Stimulated activated CD8-positive, alpha-beta memory T cell treated with anti-CD3 and anti-CD28 coated beads, Interleukin-15, amount 100 ng/mL, for 4 hours (primary cell): ENCODE results near the gene TMEM213.
A peak's percentile ranks its signal among the peaks of the same experiment; 100 is the strongest.

ENCODE experiments used
- DNase-seq, 2 donors: peaks; one replicate each; pipeline ENCODE4 v3.0.0-alpha.2; 2020; ENCODE audit warnings: low read depth in 2 of 2

TMEM213 gene, protein sequence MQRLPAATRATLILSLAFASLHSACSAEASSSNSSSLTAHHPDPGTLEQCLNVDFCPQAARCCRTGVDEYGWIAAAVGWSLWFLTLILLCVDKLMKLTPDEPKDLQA

DNA sequence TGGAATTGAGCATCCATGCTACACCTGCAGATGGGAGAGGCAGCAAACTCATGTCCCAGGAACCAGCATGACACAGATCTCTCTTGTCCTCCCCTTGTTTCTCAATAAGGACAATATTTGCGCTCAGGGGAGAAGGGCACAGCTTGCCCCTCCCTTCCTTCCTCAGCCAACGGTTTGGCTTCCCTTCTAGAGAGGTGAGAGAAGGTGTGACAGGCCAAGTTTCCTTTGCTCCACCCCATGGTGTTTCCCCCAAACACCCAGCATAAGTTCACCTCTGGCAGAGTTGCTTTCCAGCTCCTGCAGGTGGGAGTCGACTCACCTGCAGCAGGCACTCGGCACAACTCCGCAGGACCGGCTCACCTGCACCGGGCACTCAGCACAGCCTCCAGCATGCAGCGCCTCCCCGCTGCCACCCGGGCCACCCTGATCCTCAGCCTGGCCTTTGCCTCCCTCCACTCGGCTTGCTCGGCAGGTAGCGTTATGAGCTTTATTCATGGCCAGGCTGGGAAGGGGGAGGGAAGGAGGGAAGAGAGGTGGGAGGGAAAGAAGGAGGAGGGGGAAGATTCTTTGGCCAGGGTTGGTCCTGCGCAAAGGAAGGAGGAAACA is at the start of gene TMEM213, which contains the start of gene ATP6V0A4:
Gene TMEM213, plus strand, starts transcription at position 280 of the 606 bp plus-strand sequence. Its CDS starts 111 bp downstream, at position 391.
Gene ATP6V0A4, minus strand, starts transcription at position 482 of the 606 bp plus-strand sequence. CDS start 26,949 bp downstream, outside the sequence.
- no peak for DNase-seq

DNA sequence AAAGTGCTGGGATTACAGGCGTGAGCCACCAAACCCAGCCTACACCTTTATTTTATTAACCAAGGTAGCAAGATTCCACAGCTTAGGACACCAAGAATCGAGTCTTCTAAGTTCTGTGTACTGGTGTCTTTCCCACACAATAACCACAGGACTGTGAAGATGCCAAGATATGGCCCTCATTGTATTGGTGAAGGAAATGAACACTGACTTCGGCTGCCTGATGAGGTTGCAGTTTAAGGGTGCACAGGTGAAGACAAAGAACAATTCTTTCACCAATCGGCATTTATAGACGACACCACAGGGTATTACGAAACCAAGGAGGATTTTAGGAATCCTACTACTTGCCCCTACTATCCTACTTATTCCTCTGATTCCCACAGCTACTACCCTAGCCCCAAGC is 49.1 kb upstream of the TMEM213 start:
- no peak for DNase-seq

DNA sequence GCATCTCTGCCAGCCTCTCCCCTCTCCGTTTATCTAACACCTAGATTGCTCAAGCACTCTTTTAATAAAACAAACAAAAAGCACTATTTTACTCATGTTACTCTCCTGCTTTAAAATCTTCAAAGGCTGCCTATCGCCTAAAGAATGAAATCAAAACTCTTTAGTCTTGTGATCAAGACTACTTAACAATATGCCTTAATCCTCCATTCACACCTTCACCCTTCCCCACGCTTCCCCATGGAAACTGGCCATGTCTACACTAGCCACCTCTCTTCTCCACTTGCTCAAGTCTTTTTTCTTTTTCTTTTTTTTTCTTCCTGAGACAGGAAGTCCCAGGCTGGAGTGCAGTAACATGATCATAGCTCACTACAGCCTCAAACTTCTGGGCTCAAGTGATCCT is 47.8 kb upstream of the TMEM213 start:
- DNase-seq = no peak

DNA sequence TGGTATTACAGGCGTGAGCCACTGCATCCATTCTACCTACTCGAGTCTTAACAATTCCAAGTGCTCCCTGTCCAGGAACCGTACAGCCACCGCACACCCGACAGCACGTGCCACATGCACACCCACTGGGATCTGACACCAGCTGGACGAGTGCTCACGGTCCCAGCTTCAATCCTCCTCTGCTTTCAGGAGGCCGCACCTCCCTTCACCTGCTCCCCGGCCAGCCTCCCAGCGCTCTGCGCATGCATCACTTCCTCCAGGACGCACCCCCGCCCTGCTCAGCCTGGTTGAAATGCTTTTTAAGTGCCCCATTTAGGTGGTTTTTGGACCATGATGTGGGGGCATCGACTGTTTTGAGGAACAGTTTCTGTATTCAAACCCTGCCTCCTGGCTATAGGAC is 47.3 kb upstream of the TMEM213 start:
- no peak for DNase-seq

DNA sequence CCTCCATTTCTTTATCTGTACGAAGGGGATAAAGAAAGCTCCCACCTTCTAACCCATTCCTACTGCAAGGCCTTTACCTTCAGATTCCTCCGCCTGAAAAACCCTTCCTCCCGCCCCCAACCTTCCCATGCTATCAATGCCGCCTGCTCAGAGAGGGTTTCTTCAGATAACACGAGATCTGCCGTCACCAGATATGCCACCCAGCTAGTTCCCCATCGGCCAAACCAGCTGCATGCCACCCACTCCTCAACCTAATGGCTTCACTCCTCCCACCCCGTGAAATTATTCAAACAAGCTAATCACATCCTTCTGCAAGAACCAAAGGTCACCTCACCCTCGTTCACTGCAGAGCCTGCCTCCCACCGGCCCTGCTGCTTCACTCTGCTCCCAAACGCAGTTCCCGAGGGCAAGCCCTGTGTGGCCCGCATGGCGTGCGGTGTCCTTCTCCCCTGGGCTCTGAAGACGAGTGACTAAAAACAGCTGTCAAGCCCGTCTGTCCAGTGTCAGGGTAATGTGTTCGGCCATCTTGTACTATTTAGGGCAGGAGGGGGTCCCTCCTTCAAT is 46.8 kb upstream of the TMEM213 start:
- DNase-seq = no peak

DNA sequence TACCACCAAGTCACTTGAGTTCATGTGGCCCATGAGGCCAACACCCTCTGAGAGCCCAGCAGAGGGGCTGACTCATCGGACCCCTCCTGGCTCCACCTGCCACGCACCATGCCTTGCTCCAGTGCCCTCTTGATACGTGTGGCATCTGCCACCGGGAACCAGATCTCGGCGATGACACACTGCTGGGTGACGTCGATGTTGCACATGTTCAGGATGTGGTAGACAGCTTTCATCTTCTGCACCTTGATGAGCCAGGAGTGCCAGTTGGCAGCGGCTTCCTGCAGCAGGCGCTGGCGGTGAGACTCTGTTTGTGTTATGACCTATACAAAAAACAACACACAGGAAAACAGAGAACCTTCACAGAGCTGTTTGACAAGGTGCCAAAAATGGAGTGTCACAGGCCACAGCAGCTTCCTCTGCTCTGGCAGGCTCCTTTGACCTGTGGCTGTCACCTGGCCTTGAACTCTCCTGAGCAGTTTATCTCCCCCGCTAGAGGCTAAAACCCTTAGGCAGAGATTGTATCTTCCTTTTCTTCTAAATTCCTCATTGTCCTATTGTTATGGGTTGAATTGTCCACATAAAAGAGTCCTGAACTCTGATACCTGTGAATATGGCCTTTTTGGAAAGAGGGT is 45.2 kb upstream of the TMEM213 start:
- peak; percentile 86 to 95 for DNase-seq

DNA sequence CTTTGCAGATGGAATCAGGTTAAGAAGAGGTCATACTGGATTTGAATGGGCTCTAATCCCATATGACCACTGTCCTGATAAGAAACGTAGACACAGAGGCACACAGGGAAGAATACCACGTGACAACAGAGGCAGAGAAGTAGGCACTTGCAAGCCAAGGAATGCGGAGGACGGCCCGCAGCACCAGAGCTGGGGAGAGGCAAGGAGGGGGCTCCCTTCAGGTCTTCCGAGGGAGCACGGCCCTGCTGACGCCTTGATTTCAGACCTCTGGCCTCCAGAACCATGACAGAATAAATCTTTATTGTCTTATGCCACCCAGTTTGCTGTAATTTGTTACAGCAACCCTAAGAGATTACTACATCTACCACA is 44.7 kb upstream of the TMEM213 start:
- DNase-seq = no peak

DNA sequence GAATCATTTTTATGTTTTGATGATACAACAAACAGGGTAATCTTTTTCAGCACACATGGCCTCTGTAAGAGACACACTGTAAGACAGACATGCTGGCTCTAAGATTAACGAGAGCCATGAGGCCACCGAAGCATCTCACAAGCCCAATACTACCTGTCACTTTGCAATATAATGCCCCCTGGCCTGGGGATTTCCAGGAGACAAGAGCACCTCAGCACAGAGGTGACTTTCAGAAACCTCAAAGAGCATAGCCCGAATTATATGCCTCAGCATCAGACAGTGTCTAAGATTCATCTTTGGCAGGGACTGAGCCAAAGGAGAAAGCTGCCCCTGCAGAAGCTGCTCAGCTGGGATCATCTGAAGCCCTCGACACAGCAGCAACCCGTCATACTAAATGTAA is 44.2 kb upstream of the TMEM213 start:
- DNase-seq = no peak

DNA sequence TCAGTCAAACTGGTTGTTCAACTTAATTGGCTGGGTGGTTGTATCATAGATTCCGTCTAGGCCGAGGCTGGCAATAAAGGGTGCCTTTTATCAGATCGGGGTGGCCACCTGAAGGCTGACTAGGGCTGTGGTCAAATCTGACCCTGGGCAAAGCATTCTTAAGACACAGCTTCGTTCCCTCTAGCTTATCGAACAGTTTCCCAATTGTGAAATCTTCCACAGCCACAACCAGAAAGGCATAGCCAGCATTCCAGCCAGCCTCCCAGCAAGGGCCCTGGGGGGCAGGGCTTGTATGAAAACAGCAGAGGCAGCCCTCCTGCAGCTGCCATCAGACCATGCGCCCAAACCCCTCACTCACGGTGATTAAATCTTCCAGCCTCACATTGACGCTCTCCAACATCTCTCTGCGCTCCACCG is 42.5 kb upstream of the TMEM213 start:
- no peak for DNase-seq

DNA sequence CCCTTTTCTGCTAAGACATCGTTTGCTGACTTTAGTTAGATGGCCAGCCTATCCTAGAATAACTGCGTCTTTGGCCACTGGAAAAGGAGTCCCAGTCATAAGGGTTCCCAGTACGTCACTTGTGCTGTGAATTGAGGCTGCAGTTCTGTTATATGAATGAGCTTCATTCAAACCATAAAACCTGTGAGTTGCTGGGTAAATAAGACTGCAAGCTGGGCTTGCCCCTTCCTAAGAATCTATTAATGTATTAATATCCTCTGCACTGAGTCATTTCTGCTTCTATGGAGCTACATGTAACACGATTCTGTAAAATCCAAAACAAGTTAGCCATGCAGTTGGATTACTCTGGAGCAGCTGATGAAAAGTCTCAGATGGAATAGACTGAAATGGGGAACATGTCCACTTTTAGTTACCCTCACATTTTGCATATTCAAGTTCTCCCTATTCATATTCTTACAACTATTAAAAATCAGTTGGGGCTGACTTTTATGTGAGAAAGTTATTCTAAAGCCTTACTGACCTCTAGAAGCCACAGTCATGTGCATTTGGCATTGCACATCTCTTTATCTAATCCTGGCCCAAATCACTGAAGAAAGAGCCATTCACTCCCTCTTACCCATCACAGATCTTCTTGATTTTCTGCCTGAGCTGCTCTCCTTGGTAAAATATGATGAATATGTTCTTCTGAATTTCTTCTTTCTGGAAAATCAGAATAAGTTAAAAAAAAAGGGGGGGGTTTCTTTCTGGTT is 41.8 kb upstream of the TMEM213 start:
- no peak for DNase-seq

DNA sequence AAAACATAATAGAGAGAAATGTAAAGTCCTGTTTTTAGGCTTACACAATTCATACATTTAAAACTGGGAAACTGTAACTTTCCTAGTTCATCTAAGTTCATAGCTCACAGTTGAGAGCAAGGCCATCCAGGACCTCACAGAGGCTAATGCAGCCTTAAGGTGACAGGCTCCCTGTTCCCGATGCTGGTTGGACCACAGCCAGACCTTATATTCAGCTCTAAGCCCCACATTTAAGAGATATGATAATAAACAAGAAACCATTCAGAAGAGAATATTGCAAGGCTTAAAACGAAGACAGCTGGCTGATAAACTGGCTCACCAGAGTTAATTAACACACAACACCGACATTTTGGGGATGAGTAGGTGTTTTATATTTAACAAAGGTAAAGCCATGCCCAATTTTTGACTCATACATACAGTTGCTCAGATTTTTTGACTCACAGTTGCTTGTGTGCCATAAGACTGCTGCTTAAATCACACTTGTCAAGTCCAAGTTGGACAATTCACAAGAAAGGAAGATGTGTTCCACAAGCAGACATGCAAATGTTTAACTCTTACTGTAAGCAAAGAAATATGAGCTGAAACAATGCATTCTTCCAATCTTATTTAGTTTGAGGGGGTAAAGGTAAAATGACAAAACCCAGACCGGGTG is 41.1 kb upstream of the TMEM213 start:
- DNase-seq = no peak

DNA sequence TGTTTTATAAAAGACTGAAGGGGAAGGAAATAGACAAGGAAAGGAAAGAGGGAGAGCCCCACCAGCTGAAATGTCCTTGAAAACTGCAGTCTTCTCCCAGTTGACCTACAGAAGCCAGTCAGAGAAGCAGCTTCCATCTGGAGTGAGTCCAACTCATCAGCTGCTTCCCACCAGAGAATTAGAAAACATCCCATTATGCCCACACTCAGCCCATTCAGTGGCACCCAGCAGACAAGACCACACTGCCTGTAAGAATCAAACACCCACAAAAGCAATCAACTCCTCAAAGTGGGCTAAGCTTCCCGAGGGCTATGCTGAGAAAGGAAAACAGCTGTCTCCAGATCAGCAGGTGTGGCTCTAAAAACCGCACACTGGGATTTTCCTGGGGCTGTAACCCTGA is 29.6 kb upstream of the TMEM213 start:
- DNase-seq = no peak

DNA sequence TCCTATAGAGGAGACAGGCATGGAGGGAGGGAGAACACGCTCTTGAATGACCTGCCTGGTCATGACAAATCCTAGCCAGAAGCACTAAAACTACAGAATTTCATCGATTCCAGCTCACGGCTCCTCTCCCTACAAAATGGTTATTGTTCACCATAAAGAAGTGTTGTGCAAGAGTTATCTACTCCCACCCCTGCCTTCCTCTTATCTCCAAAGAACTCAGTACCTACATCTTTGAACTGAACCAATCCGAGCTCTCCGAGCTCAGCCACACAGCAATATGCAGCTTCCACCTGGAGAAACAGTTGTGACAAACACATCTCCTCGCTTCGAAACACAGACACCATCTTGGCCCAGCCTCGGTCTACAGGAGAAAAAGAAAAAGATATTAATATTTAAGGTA is 26.9 kb upstream of the TMEM213 start:
- DNase-seq = no peak

DNA sequence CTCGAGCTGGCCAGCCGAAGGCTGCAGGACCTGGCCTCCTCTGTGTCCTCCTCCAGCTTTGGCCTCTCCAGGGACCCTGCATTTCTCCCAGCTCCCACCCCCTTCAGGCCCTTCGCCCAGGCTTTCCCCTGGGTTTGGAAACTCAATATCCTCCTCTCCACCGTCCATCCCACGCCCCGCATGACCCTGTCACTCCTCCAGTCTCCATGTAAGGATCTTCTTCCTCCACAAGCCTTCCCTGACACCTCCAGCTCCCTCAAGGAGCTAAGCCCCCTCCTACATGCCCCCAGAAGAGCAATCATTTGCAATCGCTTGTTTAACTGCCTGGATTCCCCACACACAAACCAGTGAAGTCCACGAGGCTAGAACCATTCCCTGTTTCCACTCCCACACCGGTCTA is 24.6 kb upstream of the TMEM213 start:
- DNase-seq = no peak

DNA sequence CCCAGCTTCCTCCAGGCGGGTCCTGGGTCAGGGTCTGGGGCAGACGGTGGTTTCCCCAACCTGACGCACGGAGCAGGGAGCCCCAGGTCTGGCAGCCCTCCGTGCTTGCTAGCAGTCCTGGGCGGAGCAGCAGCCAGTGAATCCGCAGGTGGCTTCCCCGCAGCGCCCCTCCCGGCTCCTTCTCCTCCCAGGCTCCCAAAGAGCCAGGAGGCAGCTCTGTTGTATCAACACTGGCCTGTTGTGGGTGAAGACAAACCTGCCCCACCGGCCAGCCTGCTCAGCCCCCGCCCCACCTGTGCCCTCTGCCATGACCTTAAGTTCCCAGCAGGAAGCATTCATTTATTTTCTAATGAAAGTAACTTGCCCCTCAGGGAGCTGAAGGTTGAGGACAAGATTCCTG is 24.0 kb upstream of the TMEM213 start:
- no peak for DNase-seq

DNA sequence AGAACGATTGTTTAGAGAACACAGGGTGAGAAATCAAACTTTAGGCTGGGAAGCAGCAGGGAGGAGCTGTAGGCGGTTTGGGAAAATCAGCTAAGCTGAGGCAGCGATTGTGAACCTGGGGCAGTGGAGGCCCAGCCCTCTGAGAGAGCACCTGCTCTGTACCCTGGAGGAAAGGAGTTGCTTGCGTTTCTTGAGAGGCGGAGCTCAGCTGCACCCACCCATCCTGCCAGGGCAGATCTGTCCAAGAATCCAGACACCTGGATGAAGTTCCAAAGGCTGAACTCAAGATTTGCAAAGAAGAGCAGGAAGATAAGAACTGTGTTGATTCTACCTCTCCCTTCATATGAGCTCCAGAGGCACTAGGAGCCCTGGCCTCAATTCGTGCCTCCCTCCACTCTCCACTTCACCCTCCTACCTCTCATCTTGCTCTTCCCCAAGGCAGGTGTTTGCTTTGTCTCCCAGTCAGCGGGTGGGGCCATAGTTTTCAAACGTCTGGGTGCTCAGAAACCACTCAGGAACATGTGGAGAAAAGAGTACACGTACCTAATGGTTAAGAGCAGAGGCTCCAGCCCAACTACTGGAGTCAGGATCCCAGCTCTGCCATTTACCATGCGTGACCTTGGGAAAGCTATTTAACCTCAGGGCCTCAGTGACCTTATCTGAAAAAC is 21.5 kb upstream of the TMEM213 start:
- no peak for DNase-seq

DNA sequence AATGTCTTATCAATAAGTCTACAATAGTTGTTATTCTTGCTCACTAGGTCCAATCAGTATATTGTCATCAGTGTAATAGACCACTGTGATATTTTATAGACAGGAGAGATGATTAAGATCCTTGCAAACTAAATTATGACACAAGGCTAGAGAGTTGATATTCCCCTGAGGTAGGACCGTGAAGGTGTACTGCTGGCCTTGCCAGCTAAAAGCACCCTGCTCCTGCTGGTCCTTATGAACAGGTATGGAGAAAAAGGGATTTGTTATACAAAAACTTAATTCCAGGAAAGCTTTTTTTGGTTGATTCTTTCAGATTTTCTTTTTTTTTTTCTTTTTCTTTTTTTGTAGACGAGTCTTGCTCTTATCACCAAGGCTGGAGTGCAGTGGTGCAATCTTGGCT is 16.8 kb upstream of the TMEM213 start:
- no peak for DNase-seq

DNA sequence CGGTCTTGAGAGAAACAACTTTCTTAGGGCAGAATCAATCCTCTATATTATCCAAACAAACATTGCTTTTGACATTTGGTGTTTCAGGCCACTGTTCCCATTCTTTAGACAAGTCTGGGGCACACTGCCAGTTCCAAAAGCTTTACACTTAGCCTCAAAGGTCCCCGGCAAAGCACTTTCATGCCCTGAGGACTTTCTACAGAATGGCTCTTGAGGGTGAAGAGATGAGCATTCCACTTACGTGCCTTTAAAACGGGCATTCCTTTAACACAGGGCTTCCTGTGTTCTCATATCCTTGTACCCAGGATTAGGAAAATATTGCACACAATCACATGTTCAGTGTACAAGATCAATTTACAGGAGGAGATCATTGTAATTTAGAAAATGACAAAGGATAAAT is 13.1 kb upstream of the TMEM213 start:
- DNase-seq = no peak

DNA sequence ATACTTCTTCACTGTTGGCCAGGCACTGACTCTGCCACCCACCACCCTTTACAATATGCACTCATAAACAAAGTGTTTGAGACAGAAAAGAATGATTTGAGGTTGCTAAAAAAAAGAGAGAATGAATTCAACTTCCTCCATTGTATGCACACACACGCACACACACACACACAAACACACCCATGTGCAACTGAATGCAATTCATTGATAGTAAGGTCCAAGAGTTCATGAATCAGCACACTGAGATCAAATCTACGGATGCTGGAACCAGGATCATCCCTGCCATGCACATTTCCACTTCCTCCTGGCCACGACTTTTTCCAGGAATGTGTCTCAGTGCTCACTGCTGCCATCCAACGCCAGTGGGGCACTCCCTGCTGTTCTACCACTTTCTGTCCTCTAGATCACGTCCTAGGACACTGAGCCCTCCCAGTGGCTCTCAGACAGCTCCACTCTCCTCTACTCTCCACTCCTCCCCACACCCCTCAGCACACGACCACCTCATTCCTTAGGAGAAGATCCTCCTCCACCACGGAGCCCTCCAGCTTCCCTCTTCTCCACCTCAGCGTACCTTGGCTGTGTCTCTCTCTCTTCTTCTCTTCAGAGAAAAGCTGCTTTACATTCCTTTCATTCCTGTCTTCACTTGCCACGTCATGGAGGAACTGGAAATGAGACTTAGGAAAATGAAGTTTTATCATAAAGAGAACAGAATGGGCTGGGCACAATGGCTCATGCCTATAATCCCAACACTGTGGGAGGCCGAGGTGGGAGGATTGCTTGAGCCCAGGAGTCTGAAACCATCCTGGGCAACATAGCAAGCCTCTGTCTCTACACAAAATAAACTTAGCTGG is 12.0 kb upstream of the TMEM213 start:
- no peak for DNase-seq

DNA sequence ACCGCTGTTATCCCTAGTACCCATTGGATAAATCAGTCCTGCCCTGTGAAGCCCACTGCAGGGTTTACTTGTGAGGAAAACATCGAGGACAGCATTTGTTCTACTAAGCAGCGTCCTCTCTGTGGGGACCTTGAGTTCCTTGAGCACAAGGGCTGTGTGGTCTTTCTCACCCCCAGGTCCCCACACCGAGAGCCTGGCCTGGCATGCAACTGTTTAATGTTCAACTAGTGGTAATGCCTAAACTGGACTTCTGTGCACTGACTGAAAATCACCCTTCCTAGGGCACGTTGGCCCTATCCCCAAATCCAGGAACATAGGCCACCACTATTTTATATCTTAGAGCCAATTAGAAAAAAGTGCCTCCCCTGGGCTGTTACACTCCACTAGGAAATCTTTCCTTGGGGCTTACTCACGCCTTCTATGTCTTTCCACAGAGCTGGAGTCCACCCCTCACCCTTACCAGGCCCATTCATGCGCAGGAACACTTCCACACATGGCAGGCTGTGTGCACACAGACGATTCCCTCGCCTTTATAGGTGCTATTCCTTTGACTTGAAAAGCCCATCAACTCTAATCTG is 1.7 kb upstream of the TMEM213 start:
- DNase-seq = no peak
